ENCODE results near the gene MICAL3. TPM values are rescaled to one million over a fixed set of nuclear protein-coding genes. Genes with fewer than 3 reads are reported as not detected.

The MICAL3 gene
- total and polyA plus RNA-seq, 2 experiments from 2014 or later, result 6.1 to 25.1 TPM

DNA sequence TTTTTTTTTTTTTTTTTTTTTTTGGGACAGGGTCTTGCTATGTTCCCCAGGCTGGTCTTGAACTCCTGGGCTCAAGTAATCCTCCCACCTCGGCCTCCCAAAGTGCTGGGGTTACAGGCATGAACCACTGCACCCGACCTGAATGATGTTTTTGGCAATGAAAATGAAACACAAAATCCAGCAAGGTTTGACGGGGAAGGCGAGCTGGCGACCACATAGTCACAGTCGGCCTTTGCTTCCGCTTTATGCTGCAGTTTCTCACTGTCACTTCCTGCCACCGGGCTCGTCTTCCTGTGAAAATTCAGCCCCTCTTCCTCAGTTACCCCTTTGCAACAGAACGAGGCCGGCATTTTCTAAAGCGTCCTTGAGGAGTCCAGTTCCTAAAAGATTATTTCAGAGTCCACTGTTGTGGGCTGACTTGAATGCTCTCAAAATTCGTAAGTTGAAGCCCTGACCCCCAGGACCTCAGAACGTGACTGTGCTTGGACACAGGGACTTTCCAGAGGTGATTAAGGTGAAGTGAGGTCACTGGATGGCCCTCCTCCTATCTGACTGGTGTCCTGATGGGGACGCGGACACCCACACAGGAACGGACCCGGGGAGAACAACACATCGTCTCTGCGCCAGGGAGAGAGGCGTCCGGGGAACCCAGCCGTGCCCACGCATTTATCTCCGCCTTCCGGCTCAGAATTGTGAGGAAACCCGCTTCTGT is 247.2 kb downstream of the MICAL3 start:
- Histone ChIP-seq H3K27me3 (replicated peaks; ENCODE audit: insufficient read depth) (no peaks in the 10 kb centered on the region), H3K9me2 (ENCODE audit: insufficient read depth) (no peaks in the 10 kb centered on the region), H3K4me2 (ENCODE audit: unreplicated experiment) (no peak overlapping the region), H3K9me3 (ENCODE audit: low read depth) (no peaks in the 10 kb centered on the region), H4K20me1 (ENCODE audit: insufficient read depth) (no peaks in the 10 kb centered on the region), H3K27ac (no peak overlapping the region), H3K4me3 (no peak overlapping the region), H2AFZ (no peak overlapping the region), H3K9ac (no peak overlapping the region), H3K4me1 (ENCODE audit: insufficient read depth) (peaks cover 19% of the 10 kb centered on the region), H3K36me3 (ENCODE audit: low read depth) (no peaks in the 10 kb centered on the region), H3K79me2 (ENCODE audit: insufficient read depth) (peaks cover 12% of the 10 kb centered on the region), H3F3A (ENCODE audit: insufficient read depth) (no peaks in the 10 kb centered on the region)
- 81 to 84% methylated on average over 20 to 27 of the region's 27 CpGs for WGBS, 2 experiments (ENCODE audit: low coverage in 1 of 2, low lambda C conversion rate in 2 of 2, missing lambda C conversion rate in 2 of 2)
- in situ Hi-C loops (cut with MboI), result no loop called here
- DNase-seq, result no peak
- no peak for TF ChIP-seq EZH2 (IDR thresholded peaks at IDR 0.05; ENCODE audit: insufficient read depth, poor library complexity, severe bottlenecking)
- no peak for TF ChIP-seq EZH2phosphoT487 (IDR thresholded peaks at IDR 0.05; ENCODE audit: insufficient read depth, low read depth)

GRCh38 chr22:17775781-17776465 is 248.4 kb downstream of the MICAL3 start:
- peaks cover 12% of the 10 kb centered on the region for H3K79me2 ChIP-seq (ENCODE audit: insufficient read depth)
- no peak for DNase-seq
- no peak overlapping the region for H3K27ac ChIP-seq
- no peak overlapping the region for H2AFZ ChIP-seq
- no peaks in the 10 kb centered on the region for H3F3A ChIP-seq (ENCODE audit: insufficient read depth)
- TF ChIP-seq EZH2phosphoT487 (IDR thresholded peaks at IDR 0.05; ENCODE audit: insufficient read depth, low read depth), result no peak
- no peak for TF ChIP-seq EZH2 (IDR thresholded peaks at IDR 0.05; ENCODE audit: insufficient read depth, poor library complexity, severe bottlenecking)
- no peak overlapping the region for H3K4me2 ChIP-seq (ENCODE audit: unreplicated experiment)
- peaks cover 11% of the 10 kb centered on the region for H3K4me1 ChIP-seq (ENCODE audit: insufficient read depth)
- no peak overlapping the region for H3K4me3 ChIP-seq
- H3K9ac ChIP-seq, result no peak overlapping the region
- WGBS, 2 experiments (ENCODE audit: low coverage in 1 of 2, low lambda C conversion rate in 2 of 2, missing lambda C conversion rate in 2 of 2), result 81 to 85% methylated on average over 9 to 10 of the region's 10 CpGs
- H3K36me3 ChIP-seq (ENCODE audit: low read depth), result no peaks in the 10 kb centered on the region
- H3K9me3 ChIP-seq (ENCODE audit: low read depth), result no peaks in the 10 kb centered on the region
- no peaks in the 10 kb centered on the region for H3K27me3 ChIP-seq (replicated peaks; ENCODE audit: insufficient read depth)
- H4K20me1 ChIP-seq (ENCODE audit: insufficient read depth), result no peaks in the 10 kb centered on the region
- no peaks in the 10 kb centered on the region for H3K9me2 ChIP-seq (ENCODE audit: insufficient read depth)
- in situ Hi-C loops (cut with MboI), result no loop called here

DNA sequence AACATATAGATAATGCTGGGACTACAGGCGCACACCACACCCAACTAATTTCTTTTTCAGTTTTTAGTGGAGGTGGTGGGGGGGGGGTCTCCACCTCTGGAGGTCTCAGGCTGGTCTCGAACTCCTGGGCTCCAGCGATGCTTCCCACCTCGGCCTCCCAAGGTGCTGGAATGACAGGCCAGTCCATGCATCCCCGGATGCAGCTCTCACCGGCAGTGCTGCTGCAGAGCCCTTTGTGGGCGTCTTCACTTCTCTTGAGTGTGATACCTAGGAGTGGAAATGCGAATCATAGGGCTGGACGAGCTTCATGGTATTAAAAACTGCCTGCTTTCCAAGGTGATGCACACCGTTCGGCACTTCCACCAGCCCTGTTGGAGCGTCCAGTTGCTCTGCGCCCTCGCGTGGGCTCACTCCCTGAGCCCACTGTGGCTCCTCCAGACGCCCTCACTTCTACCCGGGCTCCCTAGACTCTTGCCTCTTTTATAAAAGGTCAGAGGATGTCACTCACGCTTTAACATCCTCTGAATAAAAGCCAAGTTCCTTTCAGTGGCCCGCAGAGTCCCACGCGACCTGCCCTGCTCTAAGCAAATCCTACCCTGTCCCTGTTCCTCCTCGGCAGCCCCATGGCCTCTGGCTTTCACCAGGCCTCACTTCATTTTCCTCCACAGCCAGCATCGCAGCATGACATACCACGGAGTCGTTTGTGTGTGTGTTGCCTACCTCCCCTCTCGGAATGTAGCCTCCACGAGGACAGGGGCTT is 249.3 kb downstream of the MICAL3 start:
- Histone ChIP-seq H3K4me1 (ENCODE audit: insufficient read depth) (peaks cover 11% of the 10 kb centered on the region), H3K4me2 (ENCODE audit: unreplicated experiment) (peak overlapping the region; percentile 78), H3K4me3 (peak overlapping the region; percentile 84), H3F3A (ENCODE audit: insufficient read depth) (no peaks in the 10 kb centered on the region), H3K9me2 (ENCODE audit: insufficient read depth) (no peaks in the 10 kb centered on the region), H3K9me3 (ENCODE audit: low read depth) (no peaks in the 10 kb centered on the region), H4K20me1 (ENCODE audit: insufficient read depth) (no peaks in the 10 kb centered on the region), H3K36me3 (ENCODE audit: low read depth) (no peaks in the 10 kb centered on the region), H3K79me2 (ENCODE audit: insufficient read depth) (peaks cover 12% of the 10 kb centered on the region), H3K9ac (peak overlapping the region; percentile 81), H2AFZ (peak overlapping the region; percentile 79), H3K27me3 (replicated peaks; ENCODE audit: insufficient read depth) (no peaks in the 10 kb centered on the region), H3K27ac (no peak overlapping the region)
- in situ Hi-C loops (cut with MboI), result no loop called here
- TF ChIP-seq EZH2phosphoT487 (IDR thresholded peaks at IDR 0.05; ENCODE audit: insufficient read depth, low read depth) (no peak), EZH2 (IDR thresholded peaks at IDR 0.05; ENCODE audit: insufficient read depth, poor library complexity, severe bottlenecking) (no peak)
- 82% methylated on average over 27 of the region's 27 CpGs for WGBS, 2 experiments (ENCODE audit: low coverage in 1 of 2, low lambda C conversion rate in 2 of 2, missing lambda C conversion rate in 2 of 2)
- no peak for DNase-seq

DNA sequence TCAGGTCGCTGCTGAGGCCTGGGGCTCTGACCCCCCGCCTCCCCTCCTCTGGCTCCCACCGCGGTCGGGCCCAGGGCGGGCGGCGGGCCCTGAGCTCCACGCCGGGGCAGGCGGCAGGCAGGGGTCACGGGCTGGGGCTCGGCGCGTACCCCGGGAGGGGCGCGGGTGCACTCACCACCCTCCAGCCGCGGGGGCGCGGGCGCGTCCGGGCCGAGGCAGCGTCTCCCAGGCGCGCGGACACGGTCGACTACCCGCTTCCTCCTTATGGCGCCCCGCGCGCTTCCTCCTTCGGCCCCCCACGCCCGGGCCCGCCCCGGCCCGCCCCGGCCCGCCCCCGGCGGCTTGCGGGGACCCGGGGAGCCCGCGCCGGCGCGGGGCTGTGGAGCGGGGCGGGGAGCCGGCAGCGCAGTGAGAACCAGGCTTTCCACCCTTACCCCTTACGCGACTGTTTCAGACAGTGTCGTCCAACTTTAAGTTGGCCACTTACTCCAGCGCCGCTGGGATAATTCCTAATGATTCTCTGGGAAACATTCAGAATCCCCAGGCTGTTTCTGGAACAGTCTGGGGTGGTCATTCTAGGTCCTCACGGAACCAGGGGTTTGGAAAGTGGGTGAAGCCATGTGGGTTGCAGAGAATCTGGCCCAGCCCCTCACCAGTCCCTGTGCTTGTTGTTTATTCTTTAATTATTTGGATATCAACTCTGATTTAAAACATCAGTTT is 250.0 kb downstream of the MICAL3 start, which contains the start of gene BID:
Gene BID (minus strand): TSS at position 264 of the 720 bp plus-strand sequence. CDS start 24,353 bp downstream, outside the sequence.
- peaks cover 12% of the 10 kb centered on the region for H3K79me2 ChIP-seq (ENCODE audit: insufficient read depth)
- peak within 1 kb of the TSS; percentile 80 for H2AFZ ChIP-seq
- DNase-seq, result peak; percentile 71
- no peak within 1 kb of the TSS for H3K27ac ChIP-seq
- peaks cover 11% of the 10 kb centered on the region for H3K4me1 ChIP-seq (ENCODE audit: insufficient read depth)
- H3K4me3 ChIP-seq, result peak within 1 kb of the TSS; percentile 84
- 0 to 1% methylated on average over 16 to 50 of the region's 64 CpGs for WGBS, 2 experiments (ENCODE audit: low coverage in 1 of 2, low lambda C conversion rate in 2 of 2, missing lambda C conversion rate in 2 of 2)
- no peaks in the 10 kb centered on the region for H3K27me3 ChIP-seq (replicated peaks; ENCODE audit: insufficient read depth)
- in situ Hi-C loops (cut with MboI), result no loop called here
- H3F3A ChIP-seq (ENCODE audit: insufficient read depth), result no peaks in the 10 kb centered on the region
- peak within 1 kb of the TSS; percentile 81 for H3K9ac ChIP-seq
- no peaks in the 10 kb centered on the region for H4K20me1 ChIP-seq (ENCODE audit: insufficient read depth)
- H3K9me3 ChIP-seq (ENCODE audit: low read depth), result no peaks in the 10 kb centered on the region
- TF ChIP-seq EZH2phosphoT487 (IDR thresholded peaks at IDR 0.05; ENCODE audit: insufficient read depth, low read depth) (no peak), EZH2 (IDR thresholded peaks at IDR 0.05; ENCODE audit: insufficient read depth, poor library complexity, severe bottlenecking) (no peak)
- no peaks in the 10 kb centered on the region for H3K9me2 ChIP-seq (ENCODE audit: insufficient read depth)
- peak within 1 kb of the TSS; percentile 99 for H3K4me2 ChIP-seq (ENCODE audit: unreplicated experiment)
- no peaks in the 10 kb centered on the region for H3K36me3 ChIP-seq (ENCODE audit: low read depth)

Measured in GM23248 (cell line).